HCT116 (cell line): ENCODE data around the gene CKB.

ENCODE experiments used
- CTCF ChIP-seq, 3 experiments: fragments of 200-600 bp in 1 of 3; sonication (generic) in 1 of 3; IDR thresholded peaks in 2 of 3; conservative IDR thresholded peaks in 1 of 3; 2 replicates each; pipeline ENCODE4 v1.5.1; 2012 to 2017; ENCODE audit warnings: low read depth in 2 of 3, low read length in 2 of 3, antibody characterized with exemption in 1 of 3, borderline replicate concordance in 1 of 3, control low read depth in 1 of 3, mild to moderate bottlenecking in 1 of 3, mixed read lengths in 1 of 3, mixed run types in 1 of 3, moderate library complexity in 1 of 3; ENCODE audit not compliant: insufficient read depth in 1 of 3
- EZH2 ChIP-seq: fragments of 200-600 bp; sonication (generic); IDR thresholded peaks from 2 replicates; pipeline ENCODE4 v1.6.1; 2017; ENCODE audit warnings: antibody characterized with exemption, mixed run types
- EZH2phosphoT487 ChIP-seq: fragments of 200-600 bp; IDR thresholded peaks from 2 replicates; pipeline ENCODE4 v1.6.1; 2018; ENCODE audit warnings: antibody characterized with exemption, borderline replicate concordance
- JUND ChIP-seq: IDR thresholded peaks from 2 replicates; pipeline ENCODE4 v1.6.1; 2012
- MAX ChIP-seq: IDR thresholded peaks from 2 replicates; pipeline ENCODE4 v1.6.1; 2012
- POLR2A ChIP-seq: IDR thresholded peaks from 2 replicates; pipeline ENCODE4 v1.7.0; 2011; ENCODE audit warnings: borderline replicate concordance; ENCODE audit not compliant: insufficient read depth, insufficient read length; ENCODE audit errors: extremely low read depth
- POLR2AphosphoS5 ChIP-seq: IDR thresholded peaks from 2 replicates; pipeline ENCODE4 v1.6.1; 2011; ENCODE audit warnings: mild to moderate bottlenecking, low read depth, low read length, moderate library complexity
- SIN3A ChIP-seq: IDR thresholded peaks from 2 replicates; pipeline ENCODE4 v1.6.1; 2012; ENCODE audit warnings: low read depth
- SP1 ChIP-seq: IDR thresholded peaks from 2 replicates; pipeline ENCODE4 v1.6.1; 2012; ENCODE audit warnings: low read depth
- TCF7L2 ChIP-seq: IDR thresholded peaks from 2 replicates; pipeline ENCODE4 v1.7.0; 2011; ENCODE audit warnings: borderline replicate concordance, inconsistent platforms; ENCODE audit not compliant: insufficient read depth, insufficient read length; ENCODE audit errors: extremely low read depth
- ZNF274 ChIP-seq: fragments of 200-500 bp; sonication (Bioruptor generic); IDR thresholded peaks from 2 replicates; pipeline ENCODE4 v1.6.1; 2014; ENCODE audit warnings: mild to moderate bottlenecking, low read depth, low read length, inconsistent platforms

- no peak for TF ChIP-seq CTCF (IDR thresholded peaks at IDR 0.05 in 2 of 3, conservative IDR thresholded peaks at IDR 0.05 in 1 of 3; ENCODE audit: borderline replicate concordance in 1 of 3, insufficient read depth in 1 of 3, low read depth in 2 of 3, low read length in 2 of 3)
- TF ChIP-seq SIN3A = no peak
- TF ChIP-seq EZH2 = no peak
- no peak for TF ChIP-seq EZH2phosphoT487
- TF ChIP-seq POLR2AphosphoS5 = no peak
- no peak for TF ChIP-seq ZNF274
- TF ChIP-seq SP1 = no peak
- no peak for TF ChIP-seq POLR2A
- no peak for TF ChIP-seq TCF7L2
- no peak for TF ChIP-seq JUND
- TF ChIP-seq MAX = no peak
Measured at GRCh38 chr14:103491691-103492090, 30.9 kb downstream of the CKB start.
